ENCODE results near the gene DMBT1. TPM values are rescaled to one million over a fixed set of nuclear protein-coding genes. Genes with fewer than 3 reads are reported as not detected.

The DMBT1 gene
- total and polyA plus RNA-seq, 10 of the 15 experiments (the other 5 are each of a cell fraction or from before 2014, with no cell fraction given), result under 0.01 to 0.13 (median 0.03) TPM; not detected in 5

DNA sequence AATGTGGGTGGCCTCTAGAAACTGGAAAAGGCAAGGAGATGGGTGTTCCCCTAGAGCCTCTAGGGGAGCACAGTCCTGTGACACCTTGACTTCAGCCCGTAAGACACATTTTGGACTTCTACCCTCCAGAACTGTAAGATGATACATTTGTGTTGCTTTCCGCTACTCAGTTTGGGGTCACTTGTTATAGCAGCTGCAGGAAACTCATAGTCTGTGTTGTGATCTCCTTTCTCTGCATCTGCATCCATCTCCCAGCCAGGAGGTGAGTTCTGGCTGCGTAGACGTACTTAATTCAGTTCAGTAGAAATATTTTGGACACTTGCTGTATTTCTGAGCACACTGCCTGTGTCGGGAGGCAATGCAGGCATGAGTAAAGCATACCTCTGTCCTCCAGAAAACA, 29.3 kb upstream of the DMBT1 start (continued):
- TF ChIP-seq SMAD5 (IDR thresholded peaks at IDR 0.05; ENCODE audit: low read depth), result no peak
- no peak for TF ChIP-seq CBFB (IDR thresholded peaks at IDR 0.05; ENCODE audit: low read depth)

DNA sequence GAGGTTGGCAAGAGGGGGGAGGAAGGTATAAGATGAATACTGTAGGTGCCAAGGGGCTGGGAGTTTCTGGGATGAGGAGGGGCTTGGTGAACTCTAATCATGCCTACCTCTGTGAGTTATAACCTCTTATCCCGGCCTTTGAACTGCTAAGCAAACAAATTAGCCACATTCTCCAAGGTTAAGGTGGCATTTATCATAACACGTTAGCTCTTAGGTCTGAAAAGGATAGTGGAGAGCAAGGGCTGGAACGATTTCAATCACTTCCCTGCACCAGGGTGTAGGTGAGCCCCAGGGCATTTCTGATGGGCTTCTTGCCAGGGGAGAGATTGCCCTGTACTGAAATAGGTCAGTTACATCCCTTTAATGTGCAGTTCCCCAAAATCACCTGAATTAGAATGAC, 28.6 kb upstream of the DMBT1 start:
- in situ Hi-C loops (cut with MboI), result no loop called here
- Histone ChIP-seq H3K9ac (ENCODE audit: control insufficient read depth, insufficient read depth, low read length) (no peak overlapping the region), H4K20me1 (ENCODE audit: control insufficient read depth, insufficient read depth) (no peaks in the 10 kb centered on the region), H3K4me2 (ENCODE audit: control insufficient read depth, insufficient read depth) (no peak overlapping the region), H2AFZ (ENCODE audit: control insufficient read depth, low read depth, low read length) (no peak overlapping the region), H3K27ac (ENCODE audit: control insufficient read depth, insufficient read depth) (no peak overlapping the region), H3K4me1 (ENCODE audit: control insufficient read depth, insufficient read depth, low read length) (no peaks in the 10 kb centered on the region), H3K4me3 (no peak overlapping the region), H3K27me3 (replicated peaks in 1 of 2; ENCODE audit: control insufficient read depth in 2 of 2, insufficient read depth in 2 of 2, low read length in 1 of 2) (no peaks in the 10 kb centered on the region; a peak in 1 of 4 replicates), H3K36me3 (ENCODE audit: control insufficient read depth in 2 of 2, insufficient read depth in 2 of 2, low read length in 1 of 2) (no peaks in the 10 kb centered on the region), H3K79me2 (ENCODE audit: control insufficient read depth, insufficient read depth, low read length) (no peaks in the 10 kb centered on the region), H3K9me3 (replicated peaks; ENCODE audit: control insufficient read depth, insufficient read depth, low read length) (no peaks in the 10 kb centered on the region)
- FAIRE-seq (no peak), ATAC-seq (no peak), DNase-seq (ENCODE audit: low read depth, low spot score) (no peak)
- intact Hi-C loops (cut with micrococcal nuclease; ENCODE audit: unreplicated experiment), result no loop called here
- CTCF ChIA-PET, result interaction anchor here (1.0 kb wide), 1 partner anchor 19 kb away, joined by 3 read pairs; no protein-coding TSS in a partner anchor
- RAD21 ChIA-PET (ENCODE audit: unreplicated experiment), result no interaction called here
- POLR2A ChIA-PET, result no interaction called here
- WGBS (ENCODE audit: insufficient coverage, insufficient replicate concordance, low lambda C conversion rate, missing lambda C conversion rate), result 2% methylated on average over 3 of the region's 3 CpGs
- no TSS peak for BruUV-seq (replicated peaks)
- SMC1A ChIA-PET (ENCODE audit: uncharacterized antibody, unreplicated experiment), result no interaction called here
- no peak for TF ChIP-seq ZZZ3 (IDR thresholded peaks at IDR 0.05; ENCODE audit: control insufficient read depth, insufficient read length, low read depth)
- TF ChIP-seq, protein P1, sequence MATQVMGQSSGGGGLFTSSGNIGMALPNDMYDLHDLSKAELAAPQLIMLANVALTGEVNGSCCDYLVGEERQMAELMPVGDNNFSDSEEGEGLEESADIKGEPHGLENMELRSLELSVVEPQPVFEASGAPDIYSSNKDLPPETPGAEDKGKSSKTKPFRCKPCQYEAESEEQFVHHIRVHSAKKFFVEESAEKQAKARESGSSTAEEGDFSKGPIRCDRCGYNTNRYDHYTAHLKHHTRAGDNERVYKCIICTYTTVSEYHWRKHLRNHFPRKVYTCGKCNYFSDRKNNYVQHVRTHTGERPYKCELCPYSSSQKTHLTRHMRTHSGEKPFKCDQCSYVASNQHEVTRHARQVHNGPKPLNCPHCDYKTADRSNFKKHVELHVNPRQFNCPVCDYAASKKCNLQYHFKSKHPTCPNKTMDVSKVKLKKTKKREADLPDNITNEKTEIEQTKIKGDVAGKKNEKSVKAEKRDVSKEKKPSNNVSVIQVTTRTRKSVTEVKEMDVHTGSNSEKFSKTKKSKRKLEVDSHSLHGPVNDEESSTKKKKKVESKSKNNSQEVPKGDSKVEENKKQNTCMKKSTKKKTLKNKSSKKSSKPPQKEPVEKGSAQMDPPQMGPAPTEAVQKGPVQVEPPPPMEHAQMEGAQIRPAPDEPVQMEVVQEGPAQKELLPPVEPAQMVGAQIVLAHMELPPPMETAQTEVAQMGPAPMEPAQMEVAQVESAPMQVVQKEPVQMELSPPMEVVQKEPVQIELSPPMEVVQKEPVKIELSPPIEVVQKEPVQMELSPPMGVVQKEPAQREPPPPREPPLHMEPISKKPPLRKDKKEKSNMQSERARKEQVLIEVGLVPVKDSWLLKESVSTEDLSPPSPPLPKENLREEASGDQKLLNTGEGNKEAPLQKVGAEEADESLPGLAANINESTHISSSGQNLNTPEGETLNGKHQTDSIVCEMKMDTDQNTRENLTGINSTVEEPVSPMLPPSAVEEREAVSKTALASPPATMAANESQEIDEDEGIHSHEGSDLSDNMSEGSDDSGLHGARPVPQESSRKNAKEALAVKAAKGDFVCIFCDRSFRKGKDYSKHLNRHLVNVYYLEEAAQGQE (IDR thresholded peaks at IDR 0.05; ENCODE audit: low read depth, low read length), result no peak
- no peak for TF ChIP-seq DPF2 (IDR thresholded peaks at IDR 0.05)
- no peak for TF ChIP-seq YBX1 (IDR thresholded peaks at IDR 0.05)
- TF ChIP-seq ZNF207 (IDR thresholded peaks at IDR 0.05; ENCODE audit: borderline replicate concordance), result no peak
- TF ChIP-seq, protein P2, sequence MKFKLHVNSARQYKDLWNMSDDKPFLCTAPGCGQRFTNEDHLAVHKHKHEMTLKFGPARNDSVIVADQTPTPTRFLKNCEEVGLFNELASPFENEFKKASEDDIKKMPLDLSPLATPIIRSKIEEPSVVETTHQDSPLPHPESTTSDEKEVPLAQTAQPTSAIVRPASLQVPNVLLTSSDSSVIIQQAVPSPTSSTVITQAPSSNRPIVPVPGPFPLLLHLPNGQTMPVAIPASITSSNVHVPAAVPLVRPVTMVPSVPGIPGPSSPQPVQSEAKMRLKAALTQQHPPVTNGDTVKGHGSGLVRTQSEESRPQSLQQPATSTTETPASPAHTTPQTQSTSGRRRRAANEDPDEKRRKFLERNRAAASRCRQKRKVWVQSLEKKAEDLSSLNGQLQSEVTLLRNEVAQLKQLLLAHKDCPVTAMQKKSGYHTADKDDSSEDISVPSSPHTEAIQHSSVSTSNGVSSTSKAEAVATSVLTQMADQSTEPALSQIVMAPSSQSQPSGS (IDR thresholded peaks at IDR 0.05; ENCODE audit: low read length), result no peak
- no peak for TF ChIP-seq PML (IDR thresholded peaks at IDR 0.05; ENCODE audit: low read length)
- no peak for TF ChIP-seq ZNF274 (IDR thresholded peaks at IDR 0.05; ENCODE audit: insufficient read depth, insufficient read length)
- no peak for TF ChIP-seq EP300 (IDR thresholded peaks at IDR 0.05; ENCODE audit: borderline replicate concordance in 1 of 2, control insufficient read depth in 1 of 2, low read depth in 2 of 2, low read length in 2 of 2)
- no peak for TF ChIP-seq EZH2 (IDR thresholded peaks at IDR 0.05; ENCODE audit: borderline replicate concordance, control insufficient read depth, low read depth, low read length)
- no peak for TF ChIP-seq SMAD5 (IDR thresholded peaks at IDR 0.05; ENCODE audit: low read depth)
- TF ChIP-seq TCF12 (IDR thresholded peaks at IDR 0.05; ENCODE audit: low read depth, low read length), result no peak
- TF ChIP-seq, protein P3, sequence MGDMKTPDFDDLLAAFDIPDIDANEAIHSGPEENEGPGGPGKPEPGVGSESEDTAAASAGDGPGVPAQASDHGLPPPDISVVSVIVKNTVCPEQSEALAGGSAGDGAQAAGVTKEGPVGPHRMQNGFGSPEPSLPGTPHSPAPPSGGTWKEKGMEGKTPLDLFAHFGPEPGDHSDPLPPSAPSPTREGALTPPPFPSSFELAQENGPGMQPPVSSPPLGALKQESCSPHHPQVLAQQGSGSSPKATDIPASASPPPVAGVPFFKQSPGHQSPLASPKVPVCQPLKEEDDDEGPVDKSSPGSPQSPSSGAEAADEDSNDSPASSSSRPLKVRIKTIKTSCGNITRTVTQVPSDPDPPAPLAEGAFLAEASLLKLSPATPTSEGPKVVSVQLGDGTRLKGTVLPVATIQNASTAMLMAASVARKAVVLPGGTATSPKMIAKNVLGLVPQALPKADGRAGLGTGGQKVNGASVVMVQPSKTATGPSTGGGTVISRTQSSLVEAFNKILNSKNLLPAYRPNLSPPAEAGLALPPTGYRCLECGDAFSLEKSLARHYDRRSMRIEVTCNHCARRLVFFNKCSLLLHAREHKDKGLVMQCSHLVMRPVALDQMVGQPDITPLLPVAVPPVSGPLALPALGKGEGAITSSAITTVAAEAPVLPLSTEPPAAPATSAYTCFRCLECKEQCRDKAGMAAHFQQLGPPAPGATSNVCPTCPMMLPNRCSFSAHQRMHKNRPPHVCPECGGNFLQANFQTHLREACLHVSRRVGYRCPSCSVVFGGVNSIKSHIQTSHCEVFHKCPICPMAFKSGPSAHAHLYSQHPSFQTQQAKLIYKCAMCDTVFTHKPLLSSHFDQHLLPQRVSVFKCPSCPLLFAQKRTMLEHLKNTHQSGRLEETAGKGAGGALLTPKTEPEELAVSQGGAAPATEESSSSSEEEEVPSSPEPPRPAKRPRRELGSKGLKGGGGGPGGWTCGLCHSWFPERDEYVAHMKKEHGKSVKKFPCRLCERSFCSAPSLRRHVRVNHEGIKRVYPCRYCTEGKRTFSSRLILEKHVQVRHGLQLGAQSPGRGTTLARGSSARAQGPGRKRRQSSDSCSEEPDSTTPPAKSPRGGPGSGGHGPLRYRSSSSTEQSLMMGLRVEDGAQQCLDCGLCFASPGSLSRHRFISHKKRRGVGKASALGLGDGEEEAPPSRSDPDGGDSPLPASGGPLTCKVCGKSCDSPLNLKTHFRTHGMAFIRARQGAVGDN (IDR thresholded peaks at IDR 0.05), result no peak

Measured in GM12878 (cell line).